ENCODE results near the gene MYO1E. TPM values are rescaled to one million over a fixed set of nuclear protein-coding genes. Genes with fewer than 3 reads are reported as not detected.

Gene MYO1E
- total RNA-seq, 6 experiments from 2014 or later = 108 to 142 (median 115) TPM

DNA sequence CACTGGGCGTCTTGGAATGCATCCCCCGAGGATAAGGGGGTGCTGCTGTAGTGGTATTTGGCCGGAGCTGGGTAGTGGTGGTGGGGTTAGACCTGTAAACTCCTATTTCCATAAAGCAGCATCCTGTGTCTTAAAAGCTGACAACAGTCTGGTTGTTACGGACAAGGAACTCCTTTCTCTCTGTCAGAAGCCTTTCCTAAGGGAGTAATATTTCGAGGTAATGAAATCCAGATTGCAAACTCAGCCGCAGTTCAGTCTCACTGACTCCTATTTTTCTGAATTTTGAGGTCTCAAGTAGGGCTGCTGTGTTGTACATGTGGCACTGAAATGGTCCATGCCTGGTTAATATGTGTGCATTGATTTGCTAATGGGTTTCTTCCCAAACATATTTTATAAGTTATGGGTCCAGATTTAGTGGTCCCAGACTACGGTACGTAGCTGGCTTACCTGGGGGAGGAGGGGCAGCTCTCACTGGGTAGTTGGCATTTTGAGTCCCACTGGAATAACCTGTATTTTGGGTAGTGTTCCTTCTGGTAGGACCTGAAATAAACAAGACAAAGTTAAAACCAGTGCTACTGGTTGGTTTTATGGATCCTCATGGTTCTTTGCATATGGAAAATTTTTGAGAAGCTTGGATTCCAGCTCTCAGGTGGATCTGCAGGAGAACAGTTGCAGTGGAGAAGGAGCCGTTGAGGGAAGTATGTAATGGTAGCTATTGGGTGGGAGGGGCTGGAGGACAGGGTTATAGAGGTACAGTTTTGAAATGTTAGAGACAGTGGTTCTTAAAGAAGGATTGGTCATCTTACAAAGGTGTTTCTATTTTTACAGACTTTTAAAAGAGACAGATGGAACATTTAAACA lies 214.6 kb downstream of the MYO1E start:
- Mint-ChIP-seq H3K27me3 (ENCODE audit: insufficient read depth) (peaks cover 4% of the 10 kb centered on the region; the same call in 1 of the 2 replicates), H3K4me1 (ENCODE audit: low read depth) (no peaks in the 10 kb centered on the region), H3K9me3 (no peaks in the 10 kb centered on the region), H3K27ac (no peak overlapping the region), H3K36me3 (ENCODE audit: low read depth) (peaks cover 23% of the 10 kb centered on the region), H3K4me3 (no peak overlapping the region)
- DNase-seq = no peak
- TF ChIP-seq, protein P1, sequence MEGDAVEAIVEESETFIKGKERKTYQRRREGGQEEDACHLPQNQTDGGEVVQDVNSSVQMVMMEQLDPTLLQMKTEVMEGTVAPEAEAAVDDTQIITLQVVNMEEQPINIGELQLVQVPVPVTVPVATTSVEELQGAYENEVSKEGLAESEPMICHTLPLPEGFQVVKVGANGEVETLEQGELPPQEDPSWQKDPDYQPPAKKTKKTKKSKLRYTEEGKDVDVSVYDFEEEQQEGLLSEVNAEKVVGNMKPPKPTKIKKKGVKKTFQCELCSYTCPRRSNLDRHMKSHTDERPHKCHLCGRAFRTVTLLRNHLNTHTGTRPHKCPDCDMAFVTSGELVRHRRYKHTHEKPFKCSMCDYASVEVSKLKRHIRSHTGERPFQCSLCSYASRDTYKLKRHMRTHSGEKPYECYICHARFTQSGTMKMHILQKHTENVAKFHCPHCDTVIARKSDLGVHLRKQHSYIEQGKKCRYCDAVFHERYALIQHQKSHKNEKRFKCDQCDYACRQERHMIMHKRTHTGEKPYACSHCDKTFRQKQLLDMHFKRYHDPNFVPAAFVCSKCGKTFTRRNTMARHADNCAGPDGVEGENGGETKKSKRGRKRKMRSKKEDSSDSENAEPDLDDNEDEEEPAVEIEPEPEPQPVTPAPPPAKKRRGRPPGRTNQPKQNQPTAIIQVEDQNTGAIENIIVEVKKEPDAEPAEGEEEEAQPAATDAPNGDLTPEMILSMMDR (IDR thresholded peaks at IDR 0.05) = no peak

DNA sequence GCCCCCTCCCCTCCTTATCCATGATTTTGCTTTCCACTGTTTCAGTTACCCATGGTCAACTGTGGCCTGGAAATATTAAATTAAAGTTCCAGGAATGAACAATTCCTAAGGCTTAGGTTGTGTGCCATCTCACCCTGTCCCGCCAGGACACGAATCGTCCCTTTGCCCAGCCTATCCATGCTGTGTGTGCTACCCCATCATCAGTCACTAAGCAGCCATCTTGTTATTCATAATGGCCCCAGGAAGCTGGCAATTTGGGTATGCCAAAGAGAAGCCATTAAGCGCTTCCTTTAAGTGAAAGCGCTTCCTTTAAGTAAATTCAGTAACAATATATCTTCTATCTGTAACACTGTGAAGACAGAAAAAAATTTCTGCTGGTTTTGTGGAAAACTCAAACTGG lies 215.3 kb downstream of the MYO1E start:
- DNase-seq = no peak
- Mint-ChIP-seq H3K27me3 (ENCODE audit: insufficient read depth) (peaks cover 4% of the 10 kb centered on the region; the same call in 1 of the 2 replicates), H3K27ac (no peak overlapping the region), H3K4me3 (no peak overlapping the region), H3K36me3 (ENCODE audit: low read depth) (peaks cover 28% of the 10 kb centered on the region), H3K9me3 (no peaks in the 10 kb centered on the region), H3K4me1 (ENCODE audit: low read depth) (no peaks in the 10 kb centered on the region)
- TF ChIP-seq, protein P1 (IDR thresholded peaks at IDR 0.05) = no peak

DNA sequence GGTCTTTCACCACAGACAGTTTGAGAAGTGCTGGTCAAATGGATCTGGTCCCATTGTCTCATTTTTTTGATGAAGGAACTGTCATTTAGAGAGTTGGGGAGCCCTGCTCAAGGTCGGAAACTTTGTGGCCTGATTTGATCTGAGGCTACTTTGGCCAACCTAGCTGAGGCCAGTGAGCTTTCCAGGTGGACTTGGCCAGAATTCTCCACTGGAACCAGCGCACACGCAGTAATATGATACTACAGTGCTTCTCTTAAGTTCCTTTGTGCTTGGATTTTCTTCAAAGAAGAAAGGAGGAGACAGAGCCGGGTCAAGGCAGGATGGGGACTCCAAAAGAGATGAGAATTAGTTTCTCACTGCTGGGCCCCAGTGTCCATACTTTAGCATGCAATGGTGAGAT lies 217.2 kb downstream of the MYO1E start:
- Mint-ChIP-seq H3K36me3 (ENCODE audit: low read depth) (peaks cover 33% of the 10 kb centered on the region), H3K4me1 (ENCODE audit: low read depth) (no peaks in the 10 kb centered on the region), H3K27ac (no peak overlapping the region), H3K27me3 (ENCODE audit: insufficient read depth) (peaks cover 4% of the 10 kb centered on the region; the same call in 1 of the 2 replicates), H3K9me3 (no peaks in the 10 kb centered on the region), H3K4me3 (no peak overlapping the region)
- no peak for DNase-seq
- TF ChIP-seq, protein P1 (IDR thresholded peaks at IDR 0.05) = no peak

DNA sequence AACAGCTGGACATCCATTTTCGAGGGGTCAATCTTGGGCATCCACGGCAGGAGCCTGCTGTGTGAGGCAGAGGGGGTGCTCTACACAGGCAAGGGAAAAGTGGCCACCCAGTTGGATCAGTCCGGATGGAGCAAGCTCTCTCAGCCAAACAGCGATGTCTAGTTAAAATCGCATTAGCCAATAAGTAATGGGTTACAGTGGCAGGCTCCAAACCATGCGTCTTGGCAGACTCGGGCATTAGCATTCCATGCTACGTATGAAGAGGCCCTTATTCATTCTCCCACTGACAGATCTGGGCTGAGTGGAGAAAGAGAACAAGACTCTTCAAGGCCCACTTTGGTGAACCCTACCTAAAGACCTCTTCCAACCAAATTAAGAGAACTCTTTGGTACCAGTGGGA lies 218.4 kb downstream of the MYO1E start:
- Mint-ChIP-seq H3K9me3 (no peaks in the 10 kb centered on the region), H3K27ac (no peak overlapping the region), H3K27me3 (ENCODE audit: insufficient read depth) (peaks cover 4% of the 10 kb centered on the region; the same call in 1 of the 2 replicates), H3K4me1 (ENCODE audit: low read depth) (no peaks in the 10 kb centered on the region), H3K4me3 (no peak overlapping the region), H3K36me3 (ENCODE audit: low read depth) (peaks cover 38% of the 10 kb centered on the region)
- TF ChIP-seq, protein P1 (IDR thresholded peaks at IDR 0.05) = no peak
- DNase-seq = no peak

DNA sequence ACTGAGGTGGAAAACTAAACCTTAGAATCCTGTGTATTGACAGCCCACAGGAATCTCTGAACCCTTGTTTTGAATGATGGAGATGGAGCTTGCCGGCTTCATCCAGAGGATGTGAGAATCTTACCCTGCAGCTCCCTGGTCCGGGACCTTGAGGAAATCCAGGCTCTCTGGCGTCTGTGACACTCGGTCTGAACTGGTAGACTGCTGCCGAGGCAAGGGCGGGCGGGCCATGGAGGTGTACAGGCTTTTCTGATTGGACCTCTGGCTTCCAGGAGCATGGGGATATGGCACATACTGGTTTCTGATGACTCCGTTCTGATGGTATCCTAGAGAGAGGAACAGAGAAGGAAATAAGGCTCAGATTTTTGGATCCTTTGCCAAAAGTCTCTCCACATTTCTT lies 219.2 kb downstream of the MYO1E start:
- Mint-ChIP-seq H3K36me3 (ENCODE audit: low read depth) (peaks cover 39% of the 10 kb centered on the region), H3K27me3 (ENCODE audit: insufficient read depth) (peaks cover 4% of the 10 kb centered on the region; the same call in 1 of the 2 replicates), H3K4me1 (ENCODE audit: low read depth) (peaks cover 5% of the 10 kb centered on the region), H3K27ac (no peak overlapping the region), H3K9me3 (no peaks in the 10 kb centered on the region), H3K4me3 (no peak overlapping the region)
- TF ChIP-seq, protein P1 (IDR thresholded peaks at IDR 0.05) = no peak
- no peak for DNase-seq
